H1 (cell line): ENCODE data around the gene TLR10. TPM values are rescaled to one million over a fixed set of nuclear protein-coding genes. Genes with fewer than 3 reads are reported as not detected.

Experiments used
- CTCF ChIA-PET: fragments of 300-600 bp; sonication (Branson Sonifier 250); formaldehyde crosslinking; loops from one replicate; lab custom pipeline; 2021; ENCODE audit not compliant: partially characterized antibody; lab: Charles Lee
- POLR2A ChIA-PET: fragments of 300-600 bp; sonication (Branson Sonifier 250); formaldehyde crosslinking; loops from one replicate; lab custom pipeline; 2021; ENCODE audit warnings: inconsistent platforms; ENCODE audit not compliant: partially characterized antibody; lab: Charles Lee
- DNase-seq, 2 experiments: peaks; one replicate each; pipeline versions ENCODE4 v3.0.0 to v3.0.0-alpha.2; 2010 to 2022; ENCODE audit warnings: low spot score in 2 of 2, low read depth in 1 of 2, mixed read lengths in 1 of 2
- FAIRE-seq: peaks from 2 replicates; lab custom pipeline; 2011; peaks lifted over from hg19 to GRCh38; lab: Jason Lieb, UNC
- H2AFZ ChIP-seq: 2 replicates; pipeline ENCODE4 v1.8.1; 2012; ENCODE audit warnings: low read length, inconsistent platforms
- H2AK5ac ChIP-seq: 2 replicates; pipeline ENCODE4 v1.6.1; 2013; ENCODE audit warnings: low read depth, low read length
- H2BK120ac ChIP-seq: replicated peaks from 2 replicates; pipeline ENCODE3; 2013; ENCODE audit warnings: low read depth, low read length, inconsistent platforms
- H2BK12ac ChIP-seq: 2 replicates; pipeline ENCODE4 v1.6.1; 2013; ENCODE audit warnings: low read depth, low read length
- H2BK15ac ChIP-seq: 2 replicates; pipeline ENCODE4 v1.6.1; 2013; ENCODE audit warnings: low read length
- H2BK20ac ChIP-seq: 2 replicates; pipeline ENCODE4 v1.6.1; 2013; ENCODE audit warnings: low read length
- H2BK5ac ChIP-seq: 2 replicates; pipeline ENCODE4 v1.6.1; 2013; ENCODE audit warnings: low read depth, low read length
- H3K14ac ChIP-seq: 2 replicates; pipeline ENCODE4 v1.6.1; 2013; ENCODE audit warnings: inconsistent platforms; ENCODE audit not compliant: insufficient read length
- H3K18ac ChIP-seq: 2 replicates; pipeline ENCODE4 v1.6.1; 2013; ENCODE audit warnings: low read length; ENCODE audit errors: extremely low read depth
- H3K23ac ChIP-seq: 2 replicates; pipeline ENCODE4 v1.6.1; 2013; ENCODE audit warnings: inconsistent platforms; ENCODE audit not compliant: insufficient read length
- H3K23me2 ChIP-seq: 2 replicates; pipeline ENCODE4 v1.6.1; 2013; ENCODE audit warnings: low read depth, low read length
- H3K27ac ChIP-seq: 2 replicates; pipeline ENCODE4 v1.6.1; 2011; ENCODE audit warnings: low read depth, low read length, inconsistent platforms
- H3K27me3 ChIP-seq, 4 experiments: replicated peaks in 1 of 4; 1 replicate in 1 of 4; 2 replicates in 3 of 4; pipeline versions ENCODE4 v1.6.1 to v1.8.1; 2011 to 2013; ENCODE audit warnings: low read length in 3 of 4, mild to moderate bottlenecking in 3 of 4, inconsistent platforms in 2 of 4, mixed read lengths in 2 of 4, moderate library complexity in 1 of 4; ENCODE audit not compliant: control insufficient read depth in 3 of 4, insufficient read depth in 3 of 4; ENCODE audit errors: extremely low read depth in 1 of 4
- H3K36me3 ChIP-seq, 4 experiments: 2 replicates each; pipeline versions ENCODE4 v1.6.1 to v1.8.1; 2011 to 2013; ENCODE audit warnings: mild to moderate bottlenecking in 4 of 4, low read length in 3 of 4, moderate library complexity in 2 of 4, control low read depth in 1 of 4, inconsistent platforms in 1 of 4; ENCODE audit not compliant: insufficient read depth in 4 of 4, control insufficient read depth in 2 of 4
- H3K4ac ChIP-seq: replicated peaks from 2 replicates; pipeline ENCODE3; 2013; ENCODE audit warnings: low read length, low read depth, mixed read lengths, inconsistent platforms; ENCODE audit not compliant: insufficient read length
- H3K4me1 ChIP-seq, 4 experiments: replicated peaks in 1 of 4; 1 replicate in 1 of 4; 2 replicates in 3 of 4; pipeline versions ENCODE4 v1.6.1 to v1.8.1; 2011 to 2013; ENCODE audit warnings: low read length in 3 of 4, inconsistent platforms in 2 of 4, mixed read lengths in 1 of 4; ENCODE audit not compliant: insufficient read depth in 4 of 4, control insufficient read depth in 3 of 4
- H3K4me2 ChIP-seq, 2 experiments: 2 replicates each; pipeline versions ENCODE4 v1.6.1 to v1.8.1; 2011 to 2013; ENCODE audit warnings: low read depth in 2 of 2, low read length in 2 of 2, control low read depth in 1 of 2, inconsistent platforms in 1 of 2, mild to moderate bottlenecking in 1 of 2; ENCODE audit not compliant: insufficient read depth in 1 of 2
- H3K4me3 ChIP-seq, 4 experiments: fragments of 200-600, 300-600 bp in 1 of 4; sonication (generic), shearing (Covaris generic), sonication (Bioruptor Twin) in 1 of 4; 2 replicates each; pipeline versions ENCODE4 v1.5.1 to v1.8.1; 2011 to 2016; ENCODE audit warnings: low read length in 4 of 4, low read depth in 3 of 4, control low read depth in 2 of 4, inconsistent platforms in 2 of 4, mild to moderate bottlenecking in 2 of 4, mixed read lengths in 1 of 4, moderate library complexity in 1 of 4; ENCODE audit not compliant: insufficient read depth in 2 of 4; ENCODE audit errors: extremely low read depth in 1 of 4
- H3K56ac ChIP-seq: replicated peaks from 2 replicates; pipeline ENCODE3; 2013; ENCODE audit warnings: low read depth, mild to moderate bottlenecking, mixed read lengths, low read length, inconsistent platforms; ENCODE audit not compliant: insufficient read length
- H3K79me1 ChIP-seq: 2 replicates; pipeline ENCODE4 v1.6.1; 2013; ENCODE audit warnings: low read depth, low read length, control low read depth
- H3K79me2 ChIP-seq, 2 experiments: 2 replicates each; pipeline versions ENCODE4 v1.6.1 to v1.8.1; 2012 to 2013; ENCODE audit warnings: low read length in 2 of 2, mild to moderate bottlenecking in 2 of 2, inconsistent platforms in 1 of 2; ENCODE audit not compliant: insufficient read depth in 2 of 2, control insufficient read depth in 1 of 2
- H3K9ac ChIP-seq, 4 experiments: replicated peaks in 1 of 4; 1 replicate in 1 of 4; 2 replicates in 3 of 4; pipeline versions ENCODE4 v1.6.1 to v1.8.1; 2011 to 2013; ENCODE audit warnings: low read depth in 3 of 4, low read length in 3 of 4, control low read depth in 2 of 4, mild to moderate bottlenecking in 2 of 4, moderate library complexity in 2 of 4, inconsistent platforms in 1 of 4; ENCODE audit errors: extremely low read depth in 1 of 4
- H3K9me3 ChIP-seq, 2 experiments: 2 replicates each; pipeline versions ENCODE4 v1.6.1 to v1.8.1; 2012 to 2013; ENCODE audit warnings: mild to moderate bottlenecking in 2 of 2, moderate library complexity in 2 of 2, control low read depth in 1 of 2, inconsistent platforms in 1 of 2, low read depth in 1 of 2, low read length in 1 of 2, mixed read lengths in 1 of 2; ENCODE audit not compliant: insufficient read depth in 2 of 2
- H4K20me1 ChIP-seq, 2 experiments: replicated peaks in 1 of 2; 2 replicates each; pipeline versions ENCODE3 to v1.8.1; 2011 to 2013; ENCODE audit warnings: inconsistent platforms in 2 of 2, low read length in 2 of 2, mild to moderate bottlenecking in 1 of 2; ENCODE audit not compliant: insufficient read depth in 2 of 2, control insufficient read depth in 1 of 2
- H4K5ac ChIP-seq: 2 replicates; pipeline ENCODE4 v1.6.1; 2013; ENCODE audit warnings: low read length, low read depth, mixed read lengths, inconsistent platforms; ENCODE audit not compliant: insufficient read length
- H4K8ac ChIP-seq: 2 replicates; pipeline ENCODE4 v1.8.0; 2013; ENCODE audit warnings: mild to moderate bottlenecking, moderate library complexity, low read length, inconsistent platforms; ENCODE audit not compliant: insufficient read depth; ENCODE audit errors: extremely low read depth
- H4K91ac ChIP-seq: replicated peaks from 2 replicates; pipeline ENCODE3; 2013; ENCODE audit warnings: low read length, mixed read lengths, inconsistent platforms; ENCODE audit not compliant: insufficient read length
- POLR2A ChIP-seq, 2 experiments: IDR thresholded peaks; 1 replicate in 1 of 2; 2 replicates in 1 of 2; pipeline ENCODE4 v1.6.1; 2011; ENCODE audit warnings: low read depth in 2 of 2, low read length in 2 of 2, mild to moderate bottlenecking in 2 of 2; ENCODE audit errors: control extremely low read depth in 1 of 2
- WGBS, 2 experiments: shearing (Covaris generic) in 1 of 2; methylation state at CpG; one replicate each; pipeline versions ENCODE4 v1.1.6 to v1.1.7; 2013 to 2015; ENCODE audit warnings: low lambda C conversion rate in 2 of 2, mixed read lengths in 2 of 2, inconsistent platforms in 1 of 2, low coverage in 1 of 2, missing lambda C conversion rate in 1 of 2; ENCODE audit not compliant: insufficient replicate concordance in 2 of 2, insufficient coverage in 1 of 2, insufficient read length in 1 of 2; ENCODE audit errors: extremely low coverage in 1 of 2, missing lambda C conversion rate in 1 of 2; 5-methylcytosine and 5-hydroxymethylcytosine counted together
- polyA plus RNA-seq, 7 experiments: library from polyadenylated mRNA; depleted of rRNA in 3 of 7; stranded (reverse) in 5 of 7; unstranded in 2 of 7; fragments of >200 nt in 5 of 7; fragments of 200-250 nt in 2 of 7; gene quantifications; 1 replicate in 5 of 7; 2 replicates in 1 of 7; 4 replicates in 1 of 7; pipeline versions ENCODE4 v1.2.1 to v1.2.3, GENCODE V29; 2011 to 2013; ENCODE audit warnings: missing spikeins in 2 of 7, mixed read lengths in 2 of 7
- total RNA-seq: library from RNA; stranded (reverse); fragmentation: NEBNext Ultra II Directional; extraction: Animal tissue kit (Norgen Biotek cat#: 25700); gene quantifications from 2 replicates; pipeline ENCODE4 v1.2.1, GENCODE V29; 2021

The TLR10 gene
- total and polyA plus RNA-seq, 2 of the 8 experiments (the other 6 are each of a cell fraction or from before 2014, with no cell fraction given): not detected

- FAIRE-seq: no peak
- no peak for TF ChIP-seq POLR2A (IDR thresholded peaks at IDR 0.05; ENCODE audit: control extremely low read depth in 1 of 2, low read depth in 2 of 2, low read length in 2 of 2)
Measured at GRCh38 chr4:38803833-38804653, 21.3 kb upstream of the TLR10 start.

More at GRCh38 chr4:38803833-38804653, 21.3 kb upstream of the TLR10 start:
- Histone ChIP-seq H3K79me2 (no peaks in the 10 kb centered on the region), H2BK15ac (no peak overlapping the region), H2BK5ac (no peak overlapping the region), H4K20me1 (no peaks in the 10 kb centered on the region), H2AK5ac (no peak overlapping the region), H4K8ac (no peak overlapping the region), H3K23me2 (no peaks in the 10 kb centered on the region), H3K56ac (no peak overlapping the region), H3K4me2 (no peak overlapping the region), H3K27me3 (no peaks in the 10 kb centered on the region), H4K5ac (no peak overlapping the region), H3K9me3 (peaks cover 12 to 23% of the 10 kb centered on the region in 2 experiments), H3K27ac (no peak overlapping the region), H3K23ac (no peak overlapping the region), H3K4ac (no peak overlapping the region), H3K14ac (no peak overlapping the region), H3K4me1 (no peaks in the 10 kb centered on the region), H2BK120ac (no peak overlapping the region), H3K18ac (no peak overlapping the region), H4K91ac (no peak overlapping the region), H3K79me1 (no peaks in the 10 kb centered on the region), H2BK12ac (no peak overlapping the region), H3K36me3 (no peaks in the 10 kb centered on the region), H3K4me3 (no peak overlapping the region), H2BK20ac (no peak overlapping the region), H2AFZ (no peak overlapping the region), H3K9ac (no peak overlapping the region)
- no peak for DNase-seq
- WGBS, 2 experiments: 85% methylated on average over 6 of the region's 6 CpGs; no CpG with 5 or more reads in 1 of the 2 experiments
- CTCF ChIA-PET: interaction anchor here (0.5 to 3.3 kb wide), 17 partner anchors 8 to 1717 kb away, joined by 3 to 26 read pairs (median 4); partner anchors contain the start of gene TLR10
- POLR2A ChIA-PET: no interaction called here
